HCT116 (cell line): ENCODE results near the gene TMEM132D. TPM values are rescaled to one million over a fixed set of nuclear protein-coding genes. Genes with fewer than 3 reads are reported as not detected.
"Not testable (repeated sequence)": the region's sequence is repeated elsewhere in the genome, so short reads cannot be mapped to it uniquely, and the experiment has no call there.

Experiments
- ATAC-seq: fragments of 200-7000 bp; cut with Tn5 transposase; 2 replicates; pipeline ENCODE4 v1.9.1; 2020; ENCODE audit warnings: mild to moderate bottlenecking, moderate library complexity
- BruUV-seq: library from RNA; stranded (reverse); fragments of 400-500 nt; replicated peaks from 2 replicates; lab custom pipeline; 2021; lab: Mats Ljungman, UMichigan
- CTCF ChIA-PET: fragments of 300-600 bp; sonication (Branson Sonifier 250); formaldehyde crosslinking; loops from one replicate; lab custom pipeline; 2021; ENCODE audit warnings: antibody characterized with exemption; lab: Charles Lee
- POLR2A ChIA-PET: fragments of 300-600, 350-600 bp; sonication (Branson Sonifier 250); formaldehyde crosslinking; loops from one replicate; lab custom pipeline; 2021; ENCODE audit warnings: antibody characterized with exemption; lab: Charles Lee
- RAD21 ChIA-PET, 2 experiments: fragments of 300-600 bp; sonication (Branson Sonifier 250); formaldehyde crosslinking; loops; one replicate each; lab custom pipeline; 2023; ENCODE audit warnings: low total read pairs in 2 of 2; ENCODE audit not compliant: uncharacterized antibody in 2 of 2, unreplicated experiment in 2 of 2, low non-redundant PET in 1 of 2; lab: Charles Lee
- DNase-seq: peaks from one replicate; pipeline ENCODE4 v3.0.0-alpha.2; 2010; ENCODE audit warnings: low read depth, low spot score
- H2AFZ ChIP-seq: fragments of 200-600 bp; shearing (Covaris generic), sonication (generic); 2 replicates; pipeline ENCODE4 v1.6.1; 2017; ENCODE audit warnings: low read depth, mixed run types, mixed read lengths, antibody characterized with exemption, low read length; ENCODE audit not compliant: poor library complexity, severe bottlenecking
- H3K27ac ChIP-seq: 2 replicates; pipeline ENCODE4 v1.5.1; 2012; ENCODE audit warnings: low read depth, low read length
- H3K27me3 ChIP-seq: fragments of 200-600 bp; sonication (generic); 2 replicates; pipeline ENCODE4 v1.6.1; 2016; ENCODE audit warnings: mixed run types, low read length, mixed read lengths; ENCODE audit not compliant: insufficient read depth
- H3K36me3 ChIP-seq, 2 experiments: fragments of 200-500 bp in 1 of 2; fragments of 200-600 bp in 1 of 2; sonication (Bioruptor generic) in 1 of 2; sonication (generic) in 1 of 2; 2 replicates each; pipeline versions ENCODE4 v1.5.1 to v1.6.1; 2014 to 2016; ENCODE audit warnings: low read length in 2 of 2, inconsistent platforms in 1 of 2, mixed read lengths in 1 of 2, mixed run types in 1 of 2; ENCODE audit not compliant: insufficient read depth in 2 of 2, control insufficient read depth in 1 of 2
- H3K4me1 ChIP-seq, 2 experiments: fragments of 200-600 bp in 1 of 2; sonication (generic) in 1 of 2; 2 replicates each; pipeline versions ENCODE4 v1.5.1 to v1.6.1; 2012 to 2017; ENCODE audit warnings: low read length in 2 of 2, inconsistent platforms in 1 of 2, mild to moderate bottlenecking in 1 of 2, mixed read lengths in 1 of 2, mixed run types in 1 of 2, moderate library complexity in 1 of 2; ENCODE audit not compliant: insufficient read depth in 2 of 2, control insufficient read depth in 1 of 2
- H3K4me2 ChIP-seq: fragments of 200-600 bp; sonication (generic); 2 replicates; pipeline ENCODE4 v1.6.1; 2017; ENCODE audit warnings: mixed run types, low read length, mixed read lengths
- H3K4me3 ChIP-seq, 2 experiments: fragments of 200-600 bp in 1 of 2; sonication (generic) in 1 of 2; replicated peaks in 1 of 2; 2 replicates each; pipeline ENCODE4 v1.5.1; 2011 to 2016; ENCODE audit warnings: low read length in 2 of 2, control low read depth in 1 of 2, low read depth in 1 of 2, mild to moderate bottlenecking in 1 of 2, mixed read lengths in 1 of 2, mixed run types in 1 of 2
- H3K79me2 ChIP-seq: fragments of 200-600 bp; sonication (generic); 2 replicates; pipeline ENCODE4 v1.6.1; 2017; ENCODE audit warnings: mild to moderate bottlenecking, mixed run types, low read length, moderate library complexity, mixed read lengths; ENCODE audit not compliant: insufficient read depth
- H3K9ac ChIP-seq: fragments of 200-600 bp; sonication (generic); 2 replicates; pipeline ENCODE4 v1.6.1; 2016; ENCODE audit warnings: low read length, mixed read lengths
- H3K9me2 ChIP-seq: fragments of 200-600 bp; sonication (generic), shearing (Covaris generic); 2 replicates; pipeline ENCODE4 v1.6.1; 2017; ENCODE audit warnings: mixed run types, mild to moderate bottlenecking, moderate library complexity; ENCODE audit not compliant: insufficient read depth
- H3K9me3 ChIP-seq, 2 experiments: fragments of 200-500 bp in 1 of 2; fragments of 200-600 bp in 1 of 2; sonication (Bioruptor generic) in 1 of 2; sonication (generic) in 1 of 2; 2 replicates each; pipeline ENCODE4 v1.6.1; 2014 to 2017; ENCODE audit warnings: low read length in 2 of 2, mixed read lengths in 2 of 2, inconsistent platforms in 1 of 2, low read depth in 1 of 2, mild to moderate bottlenecking in 1 of 2, mixed run types in 1 of 2, moderate library complexity in 1 of 2; ENCODE audit not compliant: control insufficient read depth in 1 of 2, insufficient read depth in 1 of 2
- H4K20me1 ChIP-seq: fragments of 200-600 bp; sonication (generic), shearing (Covaris generic); 2 replicates; pipeline ENCODE4 v1.6.1; 2017; ENCODE audit warnings: mixed run types, mild to moderate bottlenecking, moderate library complexity; ENCODE audit not compliant: insufficient read depth
- CBX3 ChIP-seq: IDR thresholded peaks from 2 replicates; pipeline ENCODE4 v1.6.1; 2012; ENCODE audit warnings: low read depth
- CEBPB ChIP-seq: IDR thresholded peaks from 2 replicates; pipeline ENCODE4 v1.6.1; 2012; ENCODE audit warnings: low read depth
- EZH2 ChIP-seq: fragments of 200-600 bp; sonication (generic); IDR thresholded peaks from 2 replicates; pipeline ENCODE4 v1.6.1; 2017; ENCODE audit warnings: antibody characterized with exemption, mixed run types
- EZH2phosphoT487 ChIP-seq: fragments of 200-600 bp; IDR thresholded peaks from 2 replicates; pipeline ENCODE4 v1.6.1; 2018; ENCODE audit warnings: antibody characterized with exemption, borderline replicate concordance
- POLR2A ChIP-seq: IDR thresholded peaks from 2 replicates; pipeline ENCODE4 v1.7.0; 2011; ENCODE audit warnings: borderline replicate concordance; ENCODE audit not compliant: insufficient read depth, insufficient read length; ENCODE audit errors: extremely low read depth
- POLR2AphosphoS5 ChIP-seq: IDR thresholded peaks from 2 replicates; pipeline ENCODE4 v1.6.1; 2011; ENCODE audit warnings: mild to moderate bottlenecking, low read depth, low read length, moderate library complexity
- SP1 ChIP-seq: IDR thresholded peaks from 2 replicates; pipeline ENCODE4 v1.6.1; 2012; ENCODE audit warnings: low read depth
- SRF ChIP-seq: IDR thresholded peaks from 2 replicates; pipeline ENCODE4 v1.6.1; 2012; ENCODE audit warnings: low read depth
- YY1 ChIP-seq: IDR thresholded peaks from 2 replicates; pipeline ENCODE4 v1.6.1; 2011; ENCODE audit warnings: low read length, low read depth, moderate library complexity, mild to moderate bottlenecking; ENCODE audit not compliant: insufficient replicate concordance; ENCODE audit errors: extremely low read depth
- intact Hi-C: fragments of 100-400 bp; cut with micrococcal nuclease; formaldehyde crosslinking; loops from 2 replicates; pipeline ENCODE4 v1.10.0; 2022
- total RNA-seq: library from RNA; stranded (reverse); gene quantifications from one replicate; pipeline ENCODE4 v1.2.1, GENCODE V29; 2021; ENCODE audit not compliant: unreplicated experiment

TMEM132D gene
- total RNA-seq, 1 experiment from 2014 or later, result not detected

- TF ChIP-seq SP1 (no peak), POLR2AphosphoS5 (no peak)
- DNase-seq, result no peak
- Histone ChIP-seq H3K79me2 (no peaks in the 10 kb centered on the region), H4K20me1 (no peaks in the 10 kb centered on the region), H3K36me3 (no peaks in the 10 kb centered on the region), H3K4me2 (no peak overlapping the region), H3K27ac (no peak overlapping the region), H3K27me3 (no peaks in the 10 kb centered on the region), H3K9ac (no peak overlapping the region), H3K4me1 (no peaks in the 10 kb centered on the region), H3K9me2 (no peaks in the 10 kb centered on the region), H3K4me3 (no peak overlapping the region), H2AFZ (no peak overlapping the region), H3K9me3 (peaks cover 9 to 13% of the 10 kb centered on the region in 2 experiments; a peak in 2 of 4 replicates)
- CTCF ChIA-PET, result no interaction called here
- BruUV-seq, result no TSS peak
- RAD21 ChIA-PET, result no interaction called here
- intact Hi-C loops, result no loop called here
- no peak for ATAC-seq
- POLR2A ChIA-PET, result no interaction called here
Observed at GRCh38 chr12:129901254-129901653, 2.6 kb downstream of the TMEM132D start.

GRCh38 chr12:129900306-129900705, 3.5 kb downstream of the TMEM132D start:
- Histone ChIP-seq H3K27me3 (no peaks in the 10 kb centered on the region), H3K4me1 (no peaks in the 10 kb centered on the region), H4K20me1 (no peaks in the 10 kb centered on the region), H3K9me3 (peaks cover 9 to 14% of the 10 kb centered on the region in 2 experiments; a peak in 2 of 4 replicates), H3K4me3 (no peak overlapping the region), H3K79me2 (no peaks in the 10 kb centered on the region), H3K9ac (no peak overlapping the region), H3K9me2 (no peaks in the 10 kb centered on the region), H3K36me3 (no peaks in the 10 kb centered on the region), H3K27ac (no peak overlapping the region), H3K4me2 (no peak overlapping the region), H2AFZ (no peak overlapping the region)
- POLR2A ChIA-PET, result no interaction called here
- TF ChIP-seq SRF (no peak), CEBPB (no peak), EZH2 (no peak), EZH2phosphoT487 (no peak), YY1 (no peak), POLR2A (no peak), CBX3 (no peak)
- intact Hi-C loops, result no loop called here
- no TSS peak for BruUV-seq
- CTCF ChIA-PET, result no interaction called here
- RAD21 ChIA-PET, result no interaction called here
- ATAC-seq (no peak), DNase-seq (no peak)

GRCh38 chr12:129899045-129899444, 4.8 kb downstream of the TMEM132D start:
- H3K4me3 ChIP-seq, ATAC-seq, POLR2A ChIA-PET, BruUV-seq, CTCF ChIA-PET, H3K27me3 ChIP-seq, DNase-seq, H3K9me2 ChIP-seq, RAD21 ChIA-PET, H3K79me2 ChIP-seq, H3K36me3 ChIP-seq, H3K4me2 ChIP-seq, H3K27ac ChIP-seq, H2AFZ ChIP-seq, H3K9ac ChIP-seq, intact Hi-C loops, H3K4me1 ChIP-seq, H4K20me1 ChIP-seq: not testable (repeated sequence)
- peaks cover 5 to 21% of the 10 kb centered on the region in 2 experiments; a peak in 2 of 4 replicates for H3K9me3 ChIP-seq
